ENCODE data around the gene CD209. TPM values are rescaled to one million over a fixed set of nuclear protein-coding genes. Genes with fewer than 3 reads are reported as not detected.
"Not testable (repeated sequence)": the region's sequence is repeated elsewhere in the genome, so short reads cannot be mapped to it uniquely, and the experiment has no call there.

The CD209 gene
- total and polyA plus RNA-seq, 3 donors from 2014 or later, result 0.55 to 5.0 (median 0.74) TPM

- H3K4me3 ChIP-seq, result no peak overlapping the region
- intact Hi-C loops (cut with DNase I; ENCODE audit: low total_unique reads), result no loop called here
- WGBS, 2 donors, result 47 to 57% methylated on average over 8 of the region's 8 CpGs
- no peaks in the 10 kb centered on the region for H3K9me3 ChIP-seq
- DNase-seq, result no peak
- TF ChIP-seq, protein P1, sequence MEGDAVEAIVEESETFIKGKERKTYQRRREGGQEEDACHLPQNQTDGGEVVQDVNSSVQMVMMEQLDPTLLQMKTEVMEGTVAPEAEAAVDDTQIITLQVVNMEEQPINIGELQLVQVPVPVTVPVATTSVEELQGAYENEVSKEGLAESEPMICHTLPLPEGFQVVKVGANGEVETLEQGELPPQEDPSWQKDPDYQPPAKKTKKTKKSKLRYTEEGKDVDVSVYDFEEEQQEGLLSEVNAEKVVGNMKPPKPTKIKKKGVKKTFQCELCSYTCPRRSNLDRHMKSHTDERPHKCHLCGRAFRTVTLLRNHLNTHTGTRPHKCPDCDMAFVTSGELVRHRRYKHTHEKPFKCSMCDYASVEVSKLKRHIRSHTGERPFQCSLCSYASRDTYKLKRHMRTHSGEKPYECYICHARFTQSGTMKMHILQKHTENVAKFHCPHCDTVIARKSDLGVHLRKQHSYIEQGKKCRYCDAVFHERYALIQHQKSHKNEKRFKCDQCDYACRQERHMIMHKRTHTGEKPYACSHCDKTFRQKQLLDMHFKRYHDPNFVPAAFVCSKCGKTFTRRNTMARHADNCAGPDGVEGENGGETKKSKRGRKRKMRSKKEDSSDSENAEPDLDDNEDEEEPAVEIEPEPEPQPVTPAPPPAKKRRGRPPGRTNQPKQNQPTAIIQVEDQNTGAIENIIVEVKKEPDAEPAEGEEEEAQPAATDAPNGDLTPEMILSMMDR (IDR thresholded peaks at IDR 0.05), result no peak
- no peak for TF ChIP-seq POLR2A (IDR thresholded peaks at IDR 0.05)
- no peaks in the 10 kb centered on the region for H3K36me3 ChIP-seq (ENCODE audit: low read depth, missing control alignments)
- H3K27me3 ChIP-seq, result no peaks in the 10 kb centered on the region
- no peaks in the 10 kb centered on the region for H3K4me1 ChIP-seq
- no peak overlapping the region for H3K27ac ChIP-seq
Measured at GRCh38 chr19:7772752-7773291, 25.5 kb upstream of the CD209 start.

DNA sequence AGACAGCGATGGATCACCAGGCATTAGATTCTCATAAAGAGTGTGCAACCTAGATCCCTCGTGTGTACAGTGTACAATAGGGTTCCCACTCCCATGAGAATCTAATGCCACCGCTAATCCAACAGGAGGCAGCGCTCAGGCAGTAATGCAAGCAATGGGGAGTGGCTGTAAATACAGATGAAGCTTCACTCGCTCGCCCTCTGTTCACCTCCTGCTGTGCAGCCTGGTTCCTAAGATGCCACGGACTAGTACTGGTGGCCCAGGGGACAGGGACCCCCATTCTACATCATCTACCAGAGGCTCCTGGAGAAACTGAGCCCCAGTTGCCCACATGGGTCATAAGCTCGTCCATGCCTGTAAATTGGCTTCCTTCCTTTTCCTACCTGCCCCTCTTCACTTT is 23.7 kb upstream of the CD209 start:
- Histone ChIP-seq H3K9me3 (no peaks in the 10 kb centered on the region), H3K4me1 (no peaks in the 10 kb centered on the region), H3K36me3 (ENCODE audit: low read depth, missing control alignments) (no peaks in the 10 kb centered on the region), H3K4me3 (no peak overlapping the region), H3K27me3 (no peaks in the 10 kb centered on the region), H3K27ac (no peak overlapping the region)
- TF ChIP-seq, protein P1 (IDR thresholded peaks at IDR 0.05), result no peak
- TF ChIP-seq POLR2A (IDR thresholded peaks at IDR 0.05), result no peak
- intact Hi-C loops (cut with DNase I; ENCODE audit: low total_unique reads), result no loop called here
- DNase-seq, result no peak
- 81 to 88% methylated on average over 8 of the region's 8 CpGs for WGBS, 2 donors

- Histone ChIP-seq H3K27ac (no peak overlapping the region), H3K36me3 (ENCODE audit: low read depth, missing control alignments) (no peaks in the 10 kb centered on the region), H3K9me3 (no peaks in the 10 kb centered on the region), H3K27me3 (no peaks in the 10 kb centered on the region), H3K4me3 (no peak overlapping the region), H3K4me1 (peaks cover 6% of the 10 kb centered on the region)
- TF ChIP-seq POLR2A (IDR thresholded peaks at IDR 0.05), result no peak
- TF ChIP-seq, protein P1 (IDR thresholded peaks at IDR 0.05), result no peak
- WGBS, 2 donors, result 48 to 63% methylated on average over 2 of the region's 2 CpGs
- intact Hi-C loops (cut with DNase I; ENCODE audit: low total_unique reads), result no loop called here
- no peak for DNase-seq
Measured at GRCh38 chr19:7769171-7769570, 21.8 kb upstream of the CD209 start.

GRCh38 chr19:7767487-7767886 is 20.2 kb upstream of the CD209 start:
- TF ChIP-seq, protein P1 (IDR thresholded peaks at IDR 0.05), result no peak
- no peak for TF ChIP-seq POLR2A (IDR thresholded peaks at IDR 0.05)
- H3K27me3 ChIP-seq, result no peaks in the 10 kb centered on the region
- H3K36me3 ChIP-seq (ENCODE audit: low read depth, missing control alignments), result no peaks in the 10 kb centered on the region
- H3K9me3 ChIP-seq, result no peaks in the 10 kb centered on the region
- intact Hi-C loops (cut with DNase I; ENCODE audit: low total_unique reads), result no loop called here
- H3K4me3 ChIP-seq, result no peak overlapping the region
- no peak overlapping the region for H3K27ac ChIP-seq
- WGBS, 2 donors, result 63 to 88% methylated on average over 4 of the region's 4 CpGs
- DNase-seq, result no peak
- H3K4me1 ChIP-seq, result peaks cover 6% of the 10 kb centered on the region

GRCh38 chr19:7766535-7766934 is 19.2 kb upstream of the CD209 start:
- Histone ChIP-seq H3K27ac (no peak overlapping the region), H3K4me1 (peaks cover 6% of the 10 kb centered on the region), H3K9me3 (no peaks in the 10 kb centered on the region), H3K27me3 (no peaks in the 10 kb centered on the region), H3K36me3 (ENCODE audit: low read depth, missing control alignments) (no peaks in the 10 kb centered on the region), H3K4me3 (no peak overlapping the region)
- DNase-seq, result no peak
- TF ChIP-seq POLR2A (IDR thresholded peaks at IDR 0.05), result no peak
- TF ChIP-seq, protein P1 (IDR thresholded peaks at IDR 0.05), result no peak
- intact Hi-C loops (cut with DNase I; ENCODE audit: low total_unique reads), result no loop called here
- WGBS, 2 donors, result 62 to 68% methylated on average over 8 to 11 of the region's 11 CpGs

- not testable (repeated sequence) for H3K27me3 ChIP-seq
Measured at GRCh38 chr19:7765043-7765442, 17.7 kb upstream of the CD209 start.

GRCh38 chr19:7764157-7764556 is 16.8 kb upstream of the CD209 start:
- H3K36me3 ChIP-seq (ENCODE audit: low read depth, missing control alignments); DNase-seq; H3K27ac ChIP-seq; H3K9me3 ChIP-seq; H3K27me3 ChIP-seq; H3K4me1 ChIP-seq; H3K4me3 ChIP-seq; intact Hi-C loops (cut with DNase I; ENCODE audit: low total_unique reads): not testable (repeated sequence)
- 44 to 49% methylated on average over 3 of the region's 3 CpGs for WGBS, 2 donors

More at GRCh38 chr19:7765043-7765442, 17.7 kb upstream of the CD209 start:
- intact Hi-C loops (cut with DNase I; ENCODE audit: low total_unique reads); DNase-seq; H3K4me1 ChIP-seq; H3K36me3 ChIP-seq (ENCODE audit: low read depth, missing control alignments); H3K9me3 ChIP-seq; H3K4me3 ChIP-seq: not testable (repeated sequence)
- 55% methylated on average over 2 of the region's 2 CpGs; no CpG with 5 or more reads in 1 of the 2 donors for WGBS, 2 donors
- H3K27ac ChIP-seq, result peak overlapping the region in 1 of 2 donors; percentile 66
